SK-N-SH (cell line): ENCODE measurements around the gene LHX4. TPM values are rescaled to one million over a fixed set of nuclear protein-coding genes. Genes with fewer than 3 reads are reported as not detected.

ENCODE experiments used
- CTCF ChIA-PET: fragments of 300-600, 350-600 bp; formaldehyde crosslinking; extraction: SDS; loops from one replicate; lab custom pipeline; 2021; lab: Yijun Ruan, JAX
- POLR2A ChIA-PET: fragments of 350-600 bp; sonication (Branson Sonifier 250); formaldehyde crosslinking; extraction: SDS; loops from one replicate; lab custom pipeline; 2020; ENCODE audit warnings: antibody characterized with exemption, inconsistent platforms; lab: Yijun Ruan, JAX
- DNase-seq: peaks from one replicate; pipeline ENCODE4 v3.0.0; 2012
- H2AFZ ChIP-seq: fragments of 200-600 bp; sonication (generic); 2 replicates; pipeline ENCODE4 v1.8.1; 2016; ENCODE audit warnings: antibody characterized with exemption, mild to moderate bottlenecking, low read depth
- H3F3A ChIP-seq: fragments of 200-600 bp; sonication (generic); replicated peaks from 2 replicates; pipeline ENCODE3; 2016; ENCODE audit warnings: antibody characterized with exemption, mild to moderate bottlenecking; ENCODE audit not compliant: insufficient read depth
- H3K27ac ChIP-seq, 2 experiments: fragments of 200-500 bp in 1 of 2; fragments of 200-600 bp in 1 of 2; sonication (Bioruptor generic) in 1 of 2; sonication (generic), shearing (Covaris generic) in 1 of 2; 2 replicates each; pipeline versions ENCODE4 v1.5.1 to v1.6.1; 2014 to 2016; ENCODE audit warnings: low read depth in 2 of 2, inconsistent platforms in 1 of 2, low read length in 1 of 2, mild to moderate bottlenecking in 1 of 2, mixed read lengths in 1 of 2
- H3K27me3 ChIP-seq: fragments of 200-600 bp; sonication (generic), shearing (Covaris generic); 2 replicates; pipeline ENCODE4 v1.6.1; 2016; ENCODE audit warnings: mixed run types; ENCODE audit not compliant: insufficient read depth
- H3K36me3 ChIP-seq, 2 experiments: fragments of 200-500 bp in 1 of 2; fragments of 200-600 bp in 1 of 2; sonication (Bioruptor generic) in 1 of 2; sonication (generic) in 1 of 2; replicated peaks in 1 of 2; 2 replicates each; pipeline versions ENCODE3 to v1.5.1; 2014 to 2016; ENCODE audit warnings: low read length in 1 of 2, mild to moderate bottlenecking in 1 of 2; ENCODE audit not compliant: insufficient read depth in 2 of 2, control insufficient read depth in 1 of 2
- H3K4me1 ChIP-seq, 2 experiments: fragments of 200-500 bp in 1 of 2; fragments of 200-600 bp in 1 of 2; sonication (Bioruptor generic) in 1 of 2; sonication (generic), shearing (Covaris generic) in 1 of 2; 2 replicates each; pipeline versions ENCODE4 v1.5.1 to v1.6.1; 2014 to 2016; ENCODE audit warnings: low read depth in 1 of 2, low read length in 1 of 2, mixed run types in 1 of 2; ENCODE audit not compliant: insufficient read depth in 2 of 2, control insufficient read depth in 1 of 2
- H3K4me2 ChIP-seq: fragments of 200-600 bp; sonication (generic), shearing (Covaris generic); 2 replicates; pipeline ENCODE4 v1.6.1; 2017; ENCODE audit warnings: mixed run types
- H3K4me3 ChIP-seq, 2 experiments: fragments of 200-500 bp in 1 of 2; fragments of 200-600 bp in 1 of 2; sonication (Bioruptor generic) in 1 of 2; sonication (generic), shearing (Covaris generic) in 1 of 2; 2 replicates each; pipeline versions ENCODE4 v1.5.1 to v1.8.1; 2014 to 2016; ENCODE audit warnings: low read depth in 2 of 2, inconsistent platforms in 1 of 2, low read length in 1 of 2, mild to moderate bottlenecking in 1 of 2, mixed read lengths in 1 of 2, moderate library complexity in 1 of 2
- H3K79me2 ChIP-seq: fragments of 200-600 bp; sonication (generic); 2 replicates; pipeline ENCODE4 v1.8.1; 2017; ENCODE audit warnings: mild to moderate bottlenecking; ENCODE audit not compliant: insufficient read depth
- H3K9ac ChIP-seq: fragments of 200-600 bp; sonication (generic); 2 replicates; pipeline ENCODE4 v1.6.1; 2017; ENCODE audit warnings: mixed run types
- H3K9me2 ChIP-seq: fragments of 200-600 bp; sonication (generic); 2 replicates; pipeline ENCODE4 v1.6.1; 2017; ENCODE audit warnings: mixed run types
- H3K9me3 ChIP-seq: fragments of 200-600 bp; sonication (generic); 2 replicates; pipeline ENCODE4 v1.6.1; 2017; ENCODE audit warnings: mixed run types, mild to moderate bottlenecking, moderate library complexity
- H4K20me1 ChIP-seq: fragments of 200-600 bp; sonication (generic); 2 replicates; pipeline ENCODE4 v1.6.1; 2017; ENCODE audit warnings: mild to moderate bottlenecking, mixed run types; ENCODE audit not compliant: insufficient read depth
- CTCF ChIP-seq: fragments of 200-600 bp; sonication (generic); IDR thresholded peaks from 2 replicates; pipeline ENCODE4 v1.6.1; 2017; ENCODE audit warnings: antibody characterized with exemption, mild to moderate bottlenecking, moderate library complexity
- ELF1 ChIP-seq: IDR thresholded peaks from 2 replicates; pipeline ENCODE4 v1.4.0; 2012
- EZH2phosphoT487 ChIP-seq: fragments of 200-600 bp; sonication (generic); IDR thresholded peaks from 2 replicates; pipeline ENCODE4 v1.6.1; 2017; ENCODE audit warnings: low read depth, mixed run types, mild to moderate bottlenecking, antibody characterized with exemption, moderate library complexity, borderline replicate concordance
- FOSL2 ChIP-seq: IDR thresholded peaks from 2 replicates; pipeline ENCODE4 v1.4.0; 2012; ENCODE audit warnings: low read depth, mild to moderate bottlenecking, moderate library complexity, borderline replicate concordance
- GABPA ChIP-seq: IDR thresholded peaks from 2 replicates; pipeline ENCODE4 v1.4.0; 2012; ENCODE audit warnings: low read depth, mild to moderate bottlenecking
- GATA2 ChIP-seq: sonication (generic); formaldehyde crosslinking; IDR thresholded peaks from 2 replicates; pipeline ENCODE4 v1.5.0; 2020; ENCODE audit warnings: mild to moderate bottlenecking, missing genetic modification reagents
- IRF3 ChIP-seq: fragments of 150-350 bp; IDR thresholded peaks from 2 replicates; pipeline ENCODE4 v1.6.1; 2016; ENCODE audit warnings: mild to moderate bottlenecking, low read depth, low read length
- MAX ChIP-seq: IDR thresholded peaks from 2 replicates; pipeline ENCODE4 v1.4.0; 2012; ENCODE audit warnings: low read depth
- MXI1 ChIP-seq: IDR thresholded peaks from 2 replicates; pipeline ENCODE4 v1.6.1; 2012; ENCODE audit warnings: mild to moderate bottlenecking, low read depth, low read length, improper control_type of control experiment
- RFX5 ChIP-seq: IDR thresholded peaks from 2 replicates; pipeline ENCODE4 v1.6.1; 2012; ENCODE audit warnings: mild to moderate bottlenecking, improper control_type of control experiment, low read length
- SIN3A ChIP-seq: IDR thresholded peaks from 2 replicates; pipeline ENCODE4 v1.6.1; 2012; ENCODE audit warnings: low read depth, mild to moderate bottlenecking, low read length, moderate library complexity, borderline replicate concordance
- TAF1 ChIP-seq: IDR thresholded peaks from 2 replicates; pipeline ENCODE4 v1.6.1; 2012; ENCODE audit warnings: low read depth, mild to moderate bottlenecking, low read length, moderate library complexity, borderline replicate concordance
- TEAD4 ChIP-seq: IDR thresholded peaks from 2 replicates; pipeline ENCODE4 v1.4.0; 2012; ENCODE audit warnings: mild to moderate bottlenecking, borderline replicate concordance; ENCODE audit not compliant: insufficient read depth
- USF2 ChIP-seq: fragments of 150-350 bp; IDR thresholded peaks from 2 replicates; pipeline ENCODE4 v1.6.1; 2017; ENCODE audit warnings: antibody characterized with exemption, low read length, low read depth, borderline replicate concordance
- YY1 ChIP-seq: IDR thresholded peaks from 2 replicates; pipeline ENCODE4 v1.4.0; 2012; ENCODE audit warnings: low read depth, mild to moderate bottlenecking
- WGBS: methylation state at CpG from one replicate; pipeline ENCODE4 v1.1.6; 2017; ENCODE audit warnings: low lambda C conversion rate; 5-methylcytosine and 5-hydroxymethylcytosine counted together
- polyA plus RNA-seq, 3 experiments: library from polyadenylated mRNA; depleted of rRNA; stranded (reverse); fragments of >200 nt; gene quantifications; 2 replicates each; pipeline ENCODE4 v1.2.3, GENCODE V29; 2012
- TF ChIP-seq, protein P1 (sequence below): IDR thresholded peaks from 2 replicates; pipeline ENCODE4 v1.4.0; 2012; ENCODE audit warnings: low read depth, borderline replicate concordance
- TF ChIP-seq, protein P2 (sequence below): IDR thresholded peaks from 2 replicates; pipeline ENCODE4; 2012

LHX4 gene
- polyA plus RNA-seq, 1 of the 3 experiments (the other 2 are of a cell fraction), result not detected

GRCh38 chr1:180208264-180208663 is 21.8 kb upstream of the LHX4 start:
- no peak overlapping the region for H3K4me2 ChIP-seq
- no peaks in the 10 kb centered on the region for H3K9me2 ChIP-seq
- WGBS, result 73% methylated on average over 4 of the region's 4 CpGs
- peaks cover 0 to 3% of the 10 kb centered on the region in 2 experiments; a peak in 1 of 4 replicates for H3K4me1 ChIP-seq
- no peak overlapping the region for H3K9ac ChIP-seq
- no peaks in the 10 kb centered on the region for H3K36me3 ChIP-seq
- H2AFZ ChIP-seq, result no peak overlapping the region
- H3K79me2 ChIP-seq, result no peaks in the 10 kb centered on the region
- H3K27me3 ChIP-seq, result no peaks in the 10 kb centered on the region
- CTCF ChIA-PET, result no interaction called here
- no peaks in the 10 kb centered on the region for H3K9me3 ChIP-seq
- TF ChIP-seq MAX (no peak), FOSL2 (no peak), TAF1 (no peak), CTCF (no peak), MXI1 (no peak), ELF1 (no peak), EZH2phosphoT487 (no peak), IRF3 (no peak), TEAD4 (no peak), GABPA (no peak), YY1 (no peak), USF2 (no peak), RFX5 (no peak), GATA2 (no peak), SIN3A (no peak)
- TF ChIP-seq, protein P1, sequence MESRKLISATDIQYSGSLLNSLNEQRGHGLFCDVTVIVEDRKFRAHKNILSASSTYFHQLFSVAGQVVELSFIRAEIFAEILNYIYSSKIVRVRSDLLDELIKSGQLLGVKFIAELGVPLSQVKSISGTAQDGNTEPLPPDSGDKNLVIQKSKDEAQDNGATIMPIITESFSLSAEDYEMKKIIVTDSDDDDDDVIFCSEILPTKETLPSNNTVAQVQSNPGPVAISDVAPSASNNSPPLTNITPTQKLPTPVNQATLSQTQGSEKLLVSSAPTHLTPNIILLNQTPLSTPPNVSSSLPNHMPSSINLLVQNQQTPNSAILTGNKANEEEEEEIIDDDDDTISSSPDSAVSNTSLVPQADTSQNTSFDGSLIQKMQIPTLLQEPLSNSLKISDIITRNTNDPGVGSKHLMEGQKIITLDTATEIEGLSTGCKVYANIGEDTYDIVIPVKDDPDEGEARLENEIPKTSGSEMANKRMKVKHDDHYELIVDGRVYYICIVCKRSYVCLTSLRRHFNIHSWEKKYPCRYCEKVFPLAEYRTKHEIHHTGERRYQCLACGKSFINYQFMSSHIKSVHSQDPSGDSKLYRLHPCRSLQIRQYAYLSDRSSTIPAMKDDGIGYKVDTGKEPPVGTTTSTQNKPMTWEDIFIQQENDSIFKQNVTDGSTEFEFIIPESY, result no peak
- TF ChIP-seq, protein P2, sequence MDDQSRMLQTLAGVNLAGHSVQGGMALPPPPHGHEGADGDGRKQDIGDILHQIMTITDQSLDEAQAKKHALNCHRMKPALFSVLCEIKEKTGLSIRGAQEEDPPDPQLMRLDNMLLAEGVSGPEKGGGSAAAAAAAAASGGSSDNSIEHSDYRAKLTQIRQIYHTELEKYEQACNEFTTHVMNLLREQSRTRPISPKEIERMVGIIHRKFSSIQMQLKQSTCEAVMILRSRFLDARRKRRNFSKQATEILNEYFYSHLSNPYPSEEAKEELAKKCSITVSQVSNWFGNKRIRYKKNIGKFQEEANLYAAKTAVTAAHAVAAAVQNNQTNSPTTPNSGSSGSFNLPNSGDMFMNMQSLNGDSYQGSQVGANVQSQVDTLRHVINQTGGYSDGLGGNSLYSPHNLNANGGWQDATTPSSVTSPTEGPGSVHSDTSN, result no peak
- no peak overlapping the region for H3K27ac ChIP-seq
- no peak overlapping the region for H3K4me3 ChIP-seq
- DNase-seq, result no peak
- peaks cover under 1% of the 10 kb centered on the region for H3F3A ChIP-seq
- H4K20me1 ChIP-seq, result no peaks in the 10 kb centered on the region
- POLR2A ChIA-PET, result no interaction called here
